VCaP (cell line): ENCODE data around the gene NOS1AP.
"Not testable (repeated sequence)": the region's sequence is repeated elsewhere in the genome, so short reads cannot be mapped to it uniquely, and the experiment has no call there.

Experiments
- H3K27ac ChIP-seq: fragments of 450-650 bp; 2 replicates; pipeline ENCODE4 v1.5.1; 2017
- TF ChIP-seq, protein P1 (sequence below): fragments of 450-650 bp; conservative IDR thresholded peaks from 2 replicates; pipeline ENCODE4 v1.5.1; 2017; ENCODE audit warnings: mild to moderate bottlenecking, moderate library complexity

NOS1AP gene

DNA sequence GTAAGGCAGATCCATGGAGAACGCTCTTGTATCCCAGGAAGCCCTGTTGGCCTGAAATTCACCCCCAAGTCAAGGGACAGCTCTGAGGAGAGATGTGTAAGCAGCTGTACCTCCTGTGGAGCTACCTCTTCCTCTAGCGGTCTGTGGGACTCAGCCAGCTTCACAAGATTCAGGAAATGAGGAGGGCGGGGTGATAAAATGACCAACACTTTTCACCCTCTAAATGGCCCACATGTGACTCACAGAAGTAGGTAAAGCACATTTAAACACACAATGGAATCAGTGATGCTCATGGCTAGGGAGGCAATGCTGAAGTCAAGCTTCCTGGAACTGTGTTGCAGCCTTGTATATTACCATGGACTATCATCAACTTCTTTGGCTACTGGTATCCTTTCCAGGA, 342.5 kb downstream of the NOS1AP start, which contains the start of gene SH2D1B:
Gene SH2D1B, minus strand, starts transcription at position 135 of the 400 bp plus-strand sequence. Its CDS starts 120 bp downstream, at position 15.
- no peak within 1 kb of the TSS for H3K27ac ChIP-seq
- TF ChIP-seq, protein P1, sequence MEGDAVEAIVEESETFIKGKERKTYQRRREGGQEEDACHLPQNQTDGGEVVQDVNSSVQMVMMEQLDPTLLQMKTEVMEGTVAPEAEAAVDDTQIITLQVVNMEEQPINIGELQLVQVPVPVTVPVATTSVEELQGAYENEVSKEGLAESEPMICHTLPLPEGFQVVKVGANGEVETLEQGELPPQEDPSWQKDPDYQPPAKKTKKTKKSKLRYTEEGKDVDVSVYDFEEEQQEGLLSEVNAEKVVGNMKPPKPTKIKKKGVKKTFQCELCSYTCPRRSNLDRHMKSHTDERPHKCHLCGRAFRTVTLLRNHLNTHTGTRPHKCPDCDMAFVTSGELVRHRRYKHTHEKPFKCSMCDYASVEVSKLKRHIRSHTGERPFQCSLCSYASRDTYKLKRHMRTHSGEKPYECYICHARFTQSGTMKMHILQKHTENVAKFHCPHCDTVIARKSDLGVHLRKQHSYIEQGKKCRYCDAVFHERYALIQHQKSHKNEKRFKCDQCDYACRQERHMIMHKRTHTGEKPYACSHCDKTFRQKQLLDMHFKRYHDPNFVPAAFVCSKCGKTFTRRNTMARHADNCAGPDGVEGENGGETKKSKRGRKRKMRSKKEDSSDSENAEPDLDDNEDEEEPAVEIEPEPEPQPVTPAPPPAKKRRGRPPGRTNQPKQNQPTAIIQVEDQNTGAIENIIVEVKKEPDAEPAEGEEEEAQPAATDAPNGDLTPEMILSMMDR = no peak

DNA sequence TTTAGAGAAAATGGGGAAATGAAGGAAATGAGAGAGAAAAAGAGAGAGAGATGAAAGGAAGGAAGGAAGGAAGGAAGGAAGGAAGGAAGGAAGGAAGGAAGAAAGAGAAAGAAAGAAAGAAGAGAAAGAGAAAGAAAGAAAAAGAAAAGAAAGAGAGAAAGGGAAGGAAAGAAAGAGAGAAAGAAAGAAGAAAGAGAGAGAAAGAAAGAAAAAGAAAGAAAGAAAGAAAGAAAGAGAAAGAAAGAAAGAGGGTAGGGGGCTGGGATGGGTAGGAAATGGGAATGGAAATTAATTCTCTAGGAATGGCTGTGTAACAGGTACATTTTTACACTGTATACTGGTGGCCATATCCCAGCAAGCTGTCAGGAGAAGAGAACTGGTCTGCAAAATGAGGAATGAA, 346.7 kb downstream of the NOS1AP start:
- TF ChIP-seq, protein P1 = no peak
- H3K27ac ChIP-seq = no peak overlapping the region

DNA sequence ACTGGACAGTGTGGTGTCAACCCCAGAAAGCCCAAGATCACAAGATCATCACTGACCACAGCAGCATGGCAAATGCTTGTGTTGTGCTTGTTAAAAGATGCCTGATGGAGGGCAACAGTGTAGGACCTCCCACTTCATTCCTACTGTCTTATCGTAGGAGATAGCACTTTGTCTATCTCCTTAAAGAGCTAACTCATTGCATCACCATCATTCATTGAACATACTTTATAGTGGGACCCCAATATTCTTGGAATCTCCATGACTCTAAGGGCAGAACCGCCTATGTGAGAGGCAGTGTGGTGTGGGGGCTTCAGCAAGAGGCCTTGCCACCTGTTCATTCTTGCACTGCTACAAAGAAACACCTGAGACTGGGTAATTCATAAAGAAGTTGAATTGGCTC, 347.4 kb downstream of the NOS1AP start:
- no peak overlapping the region for H3K27ac ChIP-seq
- TF ChIP-seq, protein P1 = no peak

DNA sequence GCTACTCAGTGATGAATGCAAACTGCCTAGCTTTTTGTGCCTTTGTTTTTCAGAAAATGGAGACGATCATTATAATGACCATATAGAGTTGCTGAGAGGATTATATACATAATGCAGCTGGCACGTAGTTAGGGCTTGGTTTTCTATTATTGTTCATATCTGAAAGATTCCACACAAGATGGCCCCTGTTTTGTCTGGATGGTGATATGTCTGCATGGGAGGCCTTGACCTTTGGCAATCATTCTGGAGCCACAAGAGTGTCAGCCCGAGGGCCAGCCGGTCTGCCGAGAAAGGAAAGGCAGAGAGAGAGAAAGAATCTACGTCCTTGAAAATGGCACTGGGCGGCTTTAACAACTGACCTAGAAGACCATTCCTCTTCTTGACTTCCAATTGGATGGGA, 348.2 kb downstream of the NOS1AP start:
- TF ChIP-seq, protein P1 = no peak
- H3K27ac ChIP-seq = no peak overlapping the region

DNA sequence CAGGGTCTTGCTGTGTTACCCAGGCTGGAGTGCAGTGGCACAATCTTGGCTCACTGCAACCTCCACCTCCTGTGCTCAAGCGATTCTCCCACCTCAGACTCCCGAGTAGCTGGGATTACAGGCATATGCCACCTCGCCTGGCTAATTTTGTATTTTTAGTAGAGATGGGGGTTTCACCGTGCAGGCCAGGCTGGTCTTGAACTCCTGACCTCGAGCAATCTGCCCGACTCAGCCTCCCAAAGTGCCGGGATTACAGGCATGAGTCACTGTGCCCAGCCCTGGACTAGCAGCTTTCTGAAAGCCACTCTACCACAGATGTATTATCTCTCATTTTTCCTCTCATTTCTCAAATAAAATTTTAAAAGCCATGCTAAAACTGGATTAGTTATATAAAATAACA, 349.1 kb downstream of the NOS1AP start:
- not testable (repeated sequence) for H3K27ac ChIP-seq

DNA sequence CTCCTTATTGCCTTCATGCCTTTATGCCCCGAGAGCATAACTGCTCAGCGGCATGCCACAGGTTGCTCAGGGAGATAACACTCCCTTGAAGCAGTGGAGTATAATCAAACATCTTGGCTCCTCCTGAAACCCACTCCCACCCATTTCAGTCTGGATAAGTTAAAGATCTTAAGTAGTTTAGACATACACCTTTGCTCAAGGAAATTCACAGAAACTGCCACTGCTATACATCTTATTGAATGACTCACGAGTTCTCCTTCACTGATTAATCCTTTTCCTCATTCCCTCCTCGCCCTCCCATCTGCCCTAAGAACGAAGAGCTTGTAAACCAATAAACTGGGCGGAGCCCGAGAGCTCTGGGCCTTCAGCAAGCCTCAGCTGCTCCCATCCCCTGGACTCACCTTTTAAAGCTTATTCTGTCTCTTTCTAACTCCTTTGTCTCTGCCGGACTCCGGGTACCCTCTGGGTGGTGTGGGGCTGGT, 350.0 kb downstream of the NOS1AP start:
- H3K27ac ChIP-seq = peak overlapping the region; percentile 74; the same call in 1 of the 2 replicates
